ENCODE measurements around the gene TWSG1.

- no peak for TF ChIP-seq ZNF121 (CRISPR knock-in tag; IDR thresholded peaks at IDR 0.05)
- TF ChIP-seq EP300 (IDR thresholded peaks at IDR 0.05; ENCODE audit: low read depth in 2 of 2, low read length in 2 of 2): no peak
- TF ChIP-seq EP300 (CRISPR knock-in tag; IDR thresholded peaks at IDR 0.05; ENCODE audit: borderline replicate concordance): no peak
- no peak for TF ChIP-seq ZSCAN5A (CRISPR knock-in tag; IDR thresholded peaks at IDR 0.05; ENCODE audit: borderline replicate concordance)
- no peak for TF ChIP-seq IRF2 (CRISPR knock-in tag; IDR thresholded peaks at IDR 0.05)
- no peak for TF ChIP-seq MXD1 (CRISPR knock-in tag; IDR thresholded peaks at IDR 0.05)
- no peak for TF ChIP-seq ELF3 (CRISPR knock-in tag; IDR thresholded peaks at IDR 0.05)
- no peak for TF ChIP-seq MED1 (CRISPR knock-in tag; IDR thresholded peaks at IDR 0.05)
- TF ChIP-seq BRF2 (CRISPR knock-in tag; IDR thresholded peaks at IDR 0.05): no peak
- no peak for TF ChIP-seq EZH2 (conservative IDR thresholded peaks at IDR 0.05; ENCODE audit: low read depth, low read length)
- TF ChIP-seq TCF7L2 (IDR thresholded peaks at IDR 0.05; ENCODE audit: low read depth, low read length): no peak
- no peak for TF ChIP-seq ZBTB7A (CRISPR knock-in tag; IDR thresholded peaks at IDR 0.05)
These were observed 110.0 kb downstream of the TWSG1 start for GRCh38 chr18:9444549-9444948.

Measured in HepG2 (cell line).